ENCODE results near the gene MPP2.
"Not testable (repeated sequence)": the region's sequence is repeated elsewhere in the genome, so short reads cannot be mapped to it uniquely, and the experiment has no call there.

DNA sequence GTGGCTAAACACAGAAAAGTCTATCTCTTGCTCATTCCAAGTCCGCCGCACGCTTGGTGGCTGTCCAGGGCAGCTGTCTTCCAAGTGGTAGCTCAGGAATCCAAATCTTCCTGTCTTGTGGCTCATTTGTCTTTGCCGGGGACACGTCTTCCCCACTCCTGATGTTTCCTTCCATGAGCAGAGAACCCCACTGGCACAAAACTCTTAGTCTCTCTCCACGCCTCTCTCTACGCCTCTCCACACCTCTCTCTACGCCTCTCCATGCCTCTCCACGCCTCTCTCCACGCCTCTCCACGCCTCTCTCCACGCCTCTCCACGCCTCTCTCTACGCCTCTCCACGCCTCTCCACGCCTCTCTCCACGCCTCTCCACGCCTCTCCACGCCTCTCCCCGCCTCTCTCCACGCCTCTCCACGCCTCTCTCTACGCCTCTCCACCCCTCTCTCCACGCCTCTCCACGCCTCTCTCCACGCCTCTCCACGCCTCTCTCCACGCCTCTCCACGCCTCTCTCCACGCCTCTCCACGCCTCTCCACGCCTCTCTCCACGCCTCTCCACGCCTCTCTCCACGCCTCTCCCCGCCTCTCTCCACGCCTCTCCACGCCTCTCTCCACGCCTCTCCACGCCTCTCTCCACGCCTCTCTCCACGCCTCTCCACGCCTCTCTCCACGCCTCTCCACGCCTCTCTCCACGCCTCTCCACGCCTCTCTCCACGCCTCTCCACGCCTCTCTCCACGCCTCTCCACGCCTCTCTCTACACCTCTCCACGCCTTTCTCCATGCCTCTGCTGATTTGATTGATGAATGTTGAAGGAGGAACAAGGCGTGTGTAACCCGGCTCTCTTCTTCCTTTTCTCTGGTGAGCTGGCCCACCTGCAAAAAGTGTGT is 65.0 kb downstream of the MPP2 start:
- TF ChIP-seq, protein P1, sequence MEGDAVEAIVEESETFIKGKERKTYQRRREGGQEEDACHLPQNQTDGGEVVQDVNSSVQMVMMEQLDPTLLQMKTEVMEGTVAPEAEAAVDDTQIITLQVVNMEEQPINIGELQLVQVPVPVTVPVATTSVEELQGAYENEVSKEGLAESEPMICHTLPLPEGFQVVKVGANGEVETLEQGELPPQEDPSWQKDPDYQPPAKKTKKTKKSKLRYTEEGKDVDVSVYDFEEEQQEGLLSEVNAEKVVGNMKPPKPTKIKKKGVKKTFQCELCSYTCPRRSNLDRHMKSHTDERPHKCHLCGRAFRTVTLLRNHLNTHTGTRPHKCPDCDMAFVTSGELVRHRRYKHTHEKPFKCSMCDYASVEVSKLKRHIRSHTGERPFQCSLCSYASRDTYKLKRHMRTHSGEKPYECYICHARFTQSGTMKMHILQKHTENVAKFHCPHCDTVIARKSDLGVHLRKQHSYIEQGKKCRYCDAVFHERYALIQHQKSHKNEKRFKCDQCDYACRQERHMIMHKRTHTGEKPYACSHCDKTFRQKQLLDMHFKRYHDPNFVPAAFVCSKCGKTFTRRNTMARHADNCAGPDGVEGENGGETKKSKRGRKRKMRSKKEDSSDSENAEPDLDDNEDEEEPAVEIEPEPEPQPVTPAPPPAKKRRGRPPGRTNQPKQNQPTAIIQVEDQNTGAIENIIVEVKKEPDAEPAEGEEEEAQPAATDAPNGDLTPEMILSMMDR (IDR thresholded peaks at IDR 0.05; ENCODE audit: poor library complexity, severe bottlenecking), result not testable (repeated sequence)
- TF ChIP-seq EP300 (conservative IDR thresholded peaks at IDR 0.05; ENCODE audit: poor library complexity, severe bottlenecking); POLR2AphosphoS5 (IDR thresholded peaks at IDR 0.05): not testable (repeated sequence)
- TF ChIP-seq, protein P2, sequence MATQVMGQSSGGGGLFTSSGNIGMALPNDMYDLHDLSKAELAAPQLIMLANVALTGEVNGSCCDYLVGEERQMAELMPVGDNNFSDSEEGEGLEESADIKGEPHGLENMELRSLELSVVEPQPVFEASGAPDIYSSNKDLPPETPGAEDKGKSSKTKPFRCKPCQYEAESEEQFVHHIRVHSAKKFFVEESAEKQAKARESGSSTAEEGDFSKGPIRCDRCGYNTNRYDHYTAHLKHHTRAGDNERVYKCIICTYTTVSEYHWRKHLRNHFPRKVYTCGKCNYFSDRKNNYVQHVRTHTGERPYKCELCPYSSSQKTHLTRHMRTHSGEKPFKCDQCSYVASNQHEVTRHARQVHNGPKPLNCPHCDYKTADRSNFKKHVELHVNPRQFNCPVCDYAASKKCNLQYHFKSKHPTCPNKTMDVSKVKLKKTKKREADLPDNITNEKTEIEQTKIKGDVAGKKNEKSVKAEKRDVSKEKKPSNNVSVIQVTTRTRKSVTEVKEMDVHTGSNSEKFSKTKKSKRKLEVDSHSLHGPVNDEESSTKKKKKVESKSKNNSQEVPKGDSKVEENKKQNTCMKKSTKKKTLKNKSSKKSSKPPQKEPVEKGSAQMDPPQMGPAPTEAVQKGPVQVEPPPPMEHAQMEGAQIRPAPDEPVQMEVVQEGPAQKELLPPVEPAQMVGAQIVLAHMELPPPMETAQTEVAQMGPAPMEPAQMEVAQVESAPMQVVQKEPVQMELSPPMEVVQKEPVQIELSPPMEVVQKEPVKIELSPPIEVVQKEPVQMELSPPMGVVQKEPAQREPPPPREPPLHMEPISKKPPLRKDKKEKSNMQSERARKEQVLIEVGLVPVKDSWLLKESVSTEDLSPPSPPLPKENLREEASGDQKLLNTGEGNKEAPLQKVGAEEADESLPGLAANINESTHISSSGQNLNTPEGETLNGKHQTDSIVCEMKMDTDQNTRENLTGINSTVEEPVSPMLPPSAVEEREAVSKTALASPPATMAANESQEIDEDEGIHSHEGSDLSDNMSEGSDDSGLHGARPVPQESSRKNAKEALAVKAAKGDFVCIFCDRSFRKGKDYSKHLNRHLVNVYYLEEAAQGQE (IDR thresholded peaks at IDR 0.05; ENCODE audit: borderline replicate concordance), result not testable (repeated sequence)
